ENCODE data around the gene SF3B3. TPM values are rescaled to one million over a fixed set of nuclear protein-coding genes. Genes with fewer than 3 reads are reported as not detected.

The SF3B3 gene
- total and polyA plus RNA-seq, 2 donors (not counting 3 experiments of a cell fraction or from before 2014, with no cell fraction given): 167 to 324 TPM

DNA sequence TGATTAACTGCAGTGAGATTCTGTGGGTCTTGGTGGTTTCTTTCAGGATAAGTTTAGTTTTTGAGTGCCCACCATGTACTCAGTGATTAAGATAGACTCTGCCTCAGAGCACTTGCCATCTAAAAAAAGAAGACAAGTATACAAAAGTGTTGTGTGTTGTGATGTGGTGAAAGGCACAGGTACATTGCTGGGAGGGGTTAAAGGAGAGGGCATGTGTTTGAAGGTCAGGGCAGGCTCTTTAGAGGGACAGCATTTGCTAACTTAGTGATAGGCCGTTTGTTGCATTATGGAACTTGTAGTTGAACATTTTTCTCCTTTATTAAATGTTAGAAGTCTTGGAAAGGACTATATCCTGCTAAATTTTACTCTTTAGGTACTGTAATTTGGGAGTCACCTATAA lies 26.5 kb downstream of the SF3B3 start:
- H3K4me1 ChIP-seq (ENCODE audit: control insufficient read depth, extremely low read depth, insufficient read depth, low read length): peaks cover 18% of the 10 kb centered on the region
- H3K27me3 ChIP-seq (ENCODE audit: control insufficient read depth in 2 of 2, insufficient read depth in 2 of 2, low read length in 2 of 2): no peaks in the 10 kb centered on the region
- CTCF ChIA-PET: interaction anchor here (1.4 to 2.0 kb wide), 2 partner anchors 9 to 12 kb away, joined by 4 to 5 read pairs; no protein-coding TSS in a partner anchor
- peaks cover 75% of the 10 kb centered on the region for H3K79me2 ChIP-seq (ENCODE audit: control insufficient read depth, insufficient read depth, low read length)
- DNase-seq (ENCODE audit: low read depth, low spot score) (no peak), FAIRE-seq (no peak)
- no peak overlapping the region for H3K9ac ChIP-seq (replicated peaks; ENCODE audit: extremely low read depth, insufficient read depth, low read length)
- H3K9me3 ChIP-seq (replicated peaks; ENCODE audit: control insufficient read depth, insufficient read depth, low read length): no peaks in the 10 kb centered on the region
- H3K4me2 ChIP-seq (ENCODE audit: insufficient read depth, low read length): no peak overlapping the region
- no peaks in the 10 kb centered on the region for H4K20me1 ChIP-seq (replicated peaks; ENCODE audit: control insufficient read depth, extremely low read depth, insufficient read depth, low read length)
- H3K27ac ChIP-seq (ENCODE audit: insufficient read depth, low read depth, low read length): no peak overlapping the region
- TF ChIP-seq CTCF (IDR thresholded peaks at IDR 0.05; ENCODE audit: extremely low read depth in 1 of 2, insufficient read depth in 1 of 2, low read depth in 1 of 2, low read length in 2 of 2) (no peak), POLR2AphosphoS5 (IDR thresholded peaks at IDR 0.05; ENCODE audit: insufficient read depth, low read depth, low read length) (no peak), JUN (IDR thresholded peaks at IDR 0.05; ENCODE audit: borderline replicate concordance, insufficient read depth, insufficient read length, low read depth) (no peak), FOS (IDR thresholded peaks at IDR 0.05; ENCODE audit: borderline replicate concordance, insufficient read depth, low read length) (no peak), MYC (IDR thresholded peaks at IDR 0.05; ENCODE audit: low read depth, low read length) (no peak), GATA2 (IDR thresholded peaks at IDR 0.05; ENCODE audit: insufficient read depth, insufficient read length, low read depth, low read length) (no peak), EZH2 (IDR thresholded peaks at IDR 0.05; ENCODE audit: borderline replicate concordance, low read depth, low read length, severe bottlenecking) (no peak), POLR2A (IDR thresholded peaks at IDR 0.05; ENCODE audit: low read depth, low read length) (no peak)
- TF ChIP-seq, protein P1, sequence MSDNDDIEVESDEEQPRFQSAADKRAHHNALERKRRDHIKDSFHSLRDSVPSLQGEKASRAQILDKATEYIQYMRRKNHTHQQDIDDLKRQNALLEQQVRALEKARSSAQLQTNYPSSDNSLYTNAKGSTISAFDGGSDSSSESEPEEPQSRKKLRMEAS (IDR thresholded peaks at IDR 0.05; ENCODE audit: insufficient read depth, insufficient read length): no peak
- intact Hi-C loops (cut with micrococcal nuclease): no loop called here
- peaks cover 40 to 47% of the 10 kb centered on the region in 2 experiments for H3K36me3 ChIP-seq (ENCODE audit: control insufficient read depth in 2 of 2, extremely low read depth in 1 of 2, insufficient read depth in 2 of 2, low read length in 2 of 2)
- no peak overlapping the region for H2AFZ ChIP-seq (ENCODE audit: low read depth, low read length)
- POLR2A ChIA-PET: no interaction called here
- BruUV-seq (replicated peaks): no TSS peak
- H3K4me3 ChIP-seq (replicated peaks in 1 of 3; ENCODE audit: insufficient read depth in 1 of 3, low read depth in 1 of 3, low read length in 3 of 3): no peak overlapping the region
- dilution Hi-C loops (cut with MboI; ENCODE audit: extremely low pct_ligation_motif_present, low sequenced_read_pairs): no loop called here
- no peaks in the 10 kb centered on the region for H3K9me1 ChIP-seq (replicated peaks; ENCODE audit: control insufficient read depth, extremely low read depth, insufficient read depth, low read length)

All from endothelial cell of umbilical vein (primary cell).